ENCODE results near the gene TM4SF18.

TM4SF18 gene

DNA sequence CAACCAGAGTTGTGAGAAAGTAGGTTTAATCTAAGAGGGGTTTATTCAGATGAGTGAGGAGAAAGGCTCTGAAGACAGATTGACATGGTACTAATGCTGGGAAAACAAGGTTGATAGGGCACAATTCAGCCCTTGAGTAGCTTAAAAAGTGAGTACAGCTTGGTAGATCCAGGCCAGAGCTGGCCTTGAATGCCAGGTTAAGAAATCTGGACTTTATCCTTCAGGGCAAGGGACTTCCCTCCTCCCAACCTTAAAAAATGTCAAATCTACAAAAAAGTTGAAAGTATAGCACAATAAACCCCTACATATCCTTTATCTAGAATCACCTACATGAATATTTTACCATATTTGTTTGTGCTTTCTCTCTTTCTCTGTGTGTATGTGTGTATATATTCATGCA is 7.9 kb downstream of the TM4SF18 start:
- DNase-seq: no peak

DNA sequence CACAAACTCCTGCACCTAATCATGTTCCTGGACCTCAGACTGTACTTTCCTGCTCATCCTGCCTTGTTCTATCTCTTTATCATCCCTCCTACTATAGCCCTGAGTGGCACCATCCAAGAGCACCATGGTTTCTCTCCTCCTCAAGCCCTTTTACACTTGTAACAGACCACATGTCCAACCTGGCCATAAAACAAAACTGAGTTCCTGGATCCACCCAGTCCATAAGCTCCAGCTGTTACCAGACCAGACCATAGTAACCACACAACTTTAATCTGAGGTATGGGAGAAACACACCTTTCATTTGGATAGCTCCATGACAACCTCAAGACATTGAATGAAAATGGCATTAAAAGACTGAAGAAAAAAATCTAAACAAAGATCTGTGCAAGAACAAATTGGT is 9.1 kb downstream of the TM4SF18 start:
- DNase-seq: no peak

DNA sequence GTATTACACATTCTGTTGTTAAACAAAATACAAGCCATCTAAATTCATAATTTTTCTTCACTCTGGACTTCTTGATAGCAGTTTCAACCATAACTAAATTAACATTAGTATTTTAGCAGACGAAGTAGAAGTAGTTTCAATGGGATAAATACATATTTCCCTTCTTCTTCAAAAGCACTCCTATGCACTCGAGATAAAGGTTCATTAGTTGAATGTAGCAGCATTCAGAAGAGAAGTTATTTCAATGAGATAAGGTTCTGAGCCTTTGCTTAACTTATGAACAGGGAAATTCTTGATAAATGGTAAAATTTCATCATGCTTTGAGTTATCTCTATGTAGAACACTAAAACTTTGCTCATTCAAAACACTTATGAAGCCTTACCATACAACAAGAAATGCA is 11.8 kb downstream of the TM4SF18 start:
- DNase-seq: no peak

DNA sequence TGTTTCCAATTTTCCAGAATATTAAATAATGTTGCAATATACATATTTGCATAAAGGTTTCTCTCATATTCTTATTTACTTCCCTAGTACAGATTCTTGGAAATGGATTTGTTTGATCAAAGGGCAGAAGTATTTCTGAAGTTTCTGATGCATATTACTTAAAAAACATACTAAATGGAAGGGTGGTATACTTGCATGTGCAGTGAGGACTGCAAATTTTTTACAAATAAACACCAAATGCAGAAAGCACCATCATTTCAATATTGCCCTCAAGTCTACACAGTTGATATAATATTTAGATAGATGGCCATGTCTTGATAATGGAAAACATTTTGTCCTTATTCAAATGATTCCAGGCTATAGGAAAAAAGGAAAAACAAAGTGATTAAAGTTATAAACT is 12.3 kb downstream of the TM4SF18 start:
- no peak for DNase-seq

DNA sequence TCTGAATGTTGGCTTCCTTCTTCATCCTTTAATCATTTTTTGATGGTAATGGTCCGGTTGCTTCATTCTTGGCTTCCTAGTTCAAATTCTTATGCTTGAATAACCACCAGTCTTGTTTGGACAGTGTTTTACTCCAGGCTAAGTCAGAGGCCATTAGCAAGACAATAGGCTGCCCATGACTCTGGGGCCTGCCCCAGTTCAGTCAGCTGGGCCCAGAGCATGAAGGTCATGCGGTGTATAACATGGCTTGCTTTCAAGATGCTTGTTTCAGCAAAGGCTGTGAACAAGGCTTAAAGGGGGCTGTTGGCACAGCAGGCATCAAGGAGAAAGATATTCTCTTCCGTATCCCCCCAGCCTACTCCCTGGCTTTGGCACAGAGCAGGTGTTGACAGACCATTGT is 13.7 kb downstream of the TM4SF18 start:
- no peak for DNase-seq

DNA sequence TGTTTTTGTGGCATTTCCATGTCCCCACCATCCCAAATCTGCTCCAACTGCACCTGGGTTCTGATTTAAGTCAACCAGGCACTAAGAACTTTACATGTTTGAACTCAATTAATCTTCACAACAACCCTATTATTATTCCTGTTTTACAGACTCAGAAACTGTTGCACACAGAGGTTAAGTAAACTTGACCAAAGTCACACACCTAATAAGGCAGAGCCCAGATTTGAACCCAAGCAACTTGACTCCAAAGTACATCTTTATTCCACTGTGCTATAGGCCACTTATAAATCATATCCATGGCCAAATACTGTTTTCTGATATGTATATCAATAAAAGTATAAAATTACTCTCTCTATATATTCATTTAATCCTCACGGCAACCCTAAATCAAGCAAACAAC is 16.4 kb downstream of the TM4SF18 start:
- no peak for DNase-seq

DNA sequence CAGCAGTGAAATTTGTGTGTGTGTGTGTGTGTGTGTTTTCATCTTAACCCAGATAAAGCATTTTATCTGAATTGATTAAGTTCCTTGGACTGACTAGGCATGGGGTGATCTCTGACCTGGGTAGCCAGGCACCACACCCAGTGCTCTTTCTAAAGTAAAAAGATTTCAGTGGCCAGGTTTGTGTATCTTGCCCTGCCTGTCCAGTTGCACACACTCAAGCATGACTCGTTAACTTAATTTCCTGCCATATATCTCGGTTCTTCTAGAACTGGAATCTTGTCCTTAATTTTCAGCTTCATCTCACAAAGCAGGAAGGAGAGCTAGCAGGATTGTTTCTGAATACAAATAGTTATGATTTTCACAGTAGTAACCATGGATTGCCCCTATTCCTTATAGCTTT is 17.0 kb downstream of the TM4SF18 start:
- no peak for DNase-seq

DNA sequence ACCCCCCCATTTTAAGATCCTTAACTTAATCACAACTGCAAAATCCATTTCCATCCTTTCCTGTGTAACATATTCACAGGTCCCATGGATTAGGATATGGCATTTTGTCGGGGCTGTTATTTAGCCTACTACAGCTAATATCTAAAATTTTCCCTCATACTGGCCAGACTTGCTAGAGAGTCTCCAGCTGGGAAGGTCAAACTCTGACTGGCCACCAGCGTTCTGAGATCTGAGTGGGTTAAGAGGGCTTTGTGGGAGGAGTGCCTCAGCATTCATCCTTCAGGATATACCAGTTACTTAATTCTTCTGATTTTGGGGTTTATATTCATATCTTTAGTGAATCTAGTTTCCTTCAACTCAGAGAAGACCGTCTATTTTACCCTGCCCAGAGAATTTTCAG is 17.7 kb downstream of the TM4SF18 start:
- DNase-seq: no peak

DNA sequence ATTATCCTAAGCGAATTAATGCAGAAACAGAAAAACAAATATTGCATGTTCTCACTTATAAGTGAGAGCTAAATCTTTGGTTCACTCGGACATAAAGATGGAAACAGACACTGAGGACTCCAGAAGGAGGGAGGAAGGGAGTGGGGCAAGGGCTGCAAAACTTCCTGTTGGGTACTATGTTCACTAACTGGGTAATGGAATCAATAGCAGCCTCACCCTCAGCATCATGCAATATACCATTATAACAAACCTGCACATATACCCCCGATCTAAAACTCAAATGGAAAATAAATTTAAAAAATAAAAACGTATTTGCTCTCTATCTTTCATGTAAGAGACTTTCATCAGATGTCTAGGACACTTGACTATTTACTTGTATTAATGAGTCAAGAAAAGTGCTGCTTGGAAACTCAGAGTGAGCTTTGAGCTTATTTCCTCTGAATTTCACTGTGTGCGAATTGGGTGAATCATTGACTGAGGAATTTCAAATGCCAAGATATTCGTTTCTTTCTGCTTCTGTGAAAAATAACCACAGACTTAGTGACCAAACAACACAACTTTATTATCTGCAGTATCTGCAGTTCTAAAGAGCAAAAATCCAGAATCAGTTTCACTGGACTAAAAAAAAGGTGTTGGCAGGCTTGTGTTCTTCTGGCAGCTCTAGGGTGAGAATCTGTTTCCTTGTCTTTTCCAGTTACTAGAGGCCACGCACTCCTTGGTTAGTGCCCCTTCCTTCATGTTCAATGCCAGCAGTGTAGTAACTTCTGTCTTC is 18.4 kb downstream of the TM4SF18 start:
- DNase-seq: no peak

DNA sequence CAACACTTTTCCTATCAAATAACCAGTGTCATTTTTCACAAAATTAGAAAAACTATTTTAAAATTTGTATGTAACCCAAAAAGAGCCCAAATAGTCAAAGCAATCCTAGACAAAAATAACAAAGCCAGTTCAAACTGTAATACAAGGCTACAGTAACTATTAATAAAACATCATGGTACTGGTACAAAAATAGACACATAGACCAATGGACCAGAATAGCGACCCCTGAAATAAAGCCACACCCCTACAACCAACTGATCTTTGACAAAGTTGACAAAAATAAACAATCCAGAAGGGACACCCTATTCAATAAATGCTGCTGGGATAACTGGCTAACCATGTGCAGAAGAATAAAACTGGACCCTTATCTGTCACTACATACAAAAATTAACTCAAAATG is 19.9 kb downstream of the TM4SF18 start:
- no peak for DNase-seq

DNA sequence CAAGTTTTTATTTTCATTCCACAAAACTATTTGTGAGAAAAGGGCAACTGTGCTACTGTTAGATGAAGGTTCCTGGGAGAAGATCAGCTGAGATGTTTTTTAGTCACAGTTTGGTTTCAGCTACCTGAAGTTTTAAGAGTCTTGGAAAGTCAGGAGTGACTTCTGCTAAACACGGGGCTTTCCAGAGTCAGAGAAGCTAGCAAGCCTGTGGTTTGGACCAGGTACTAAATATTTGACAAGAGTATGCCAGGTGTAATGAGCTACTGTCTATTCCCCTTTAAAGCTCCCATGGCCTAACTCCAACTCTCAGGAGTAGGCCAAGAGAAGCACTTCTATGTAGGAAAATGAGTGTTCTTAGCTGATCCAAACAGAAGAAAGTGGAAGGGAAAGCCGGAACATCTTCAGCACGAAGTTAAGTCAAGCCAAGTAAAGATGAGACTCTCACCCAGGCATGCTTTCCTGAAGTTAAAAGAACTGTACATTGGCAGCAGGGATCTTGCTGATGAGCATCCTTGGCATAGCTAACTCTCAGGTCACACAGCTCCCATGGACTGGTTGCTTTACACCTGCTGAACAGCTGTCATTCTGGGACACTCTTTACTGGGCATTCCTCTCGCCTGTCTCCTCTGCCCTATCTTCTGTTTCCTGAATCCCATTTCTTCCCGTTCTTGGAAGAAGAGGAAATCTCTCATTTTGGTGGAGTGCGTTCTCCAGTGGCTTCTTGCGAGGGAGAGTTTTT is 22.5 kb downstream of the TM4SF18 start:
- DNase-seq: no peak

DNA sequence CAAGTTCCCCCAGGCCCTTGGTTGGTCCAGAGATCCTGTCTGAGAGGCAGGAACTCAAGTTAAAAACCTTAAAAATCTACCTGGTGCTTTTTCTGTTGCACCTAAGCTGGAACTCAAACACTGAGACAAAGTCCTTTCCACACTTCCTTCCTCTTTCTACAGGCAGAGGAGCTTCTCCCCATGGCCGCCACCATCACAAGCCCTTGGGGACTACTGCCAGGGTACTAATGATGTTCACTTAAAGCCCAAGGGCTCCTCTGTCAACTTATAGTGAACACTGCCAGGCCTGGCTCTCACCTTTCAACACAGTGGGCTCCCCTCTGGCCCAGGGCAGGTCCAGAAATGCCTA is 26.0 kb downstream of the TM4SF18 start:
- DNase-seq: no peak

DNA sequence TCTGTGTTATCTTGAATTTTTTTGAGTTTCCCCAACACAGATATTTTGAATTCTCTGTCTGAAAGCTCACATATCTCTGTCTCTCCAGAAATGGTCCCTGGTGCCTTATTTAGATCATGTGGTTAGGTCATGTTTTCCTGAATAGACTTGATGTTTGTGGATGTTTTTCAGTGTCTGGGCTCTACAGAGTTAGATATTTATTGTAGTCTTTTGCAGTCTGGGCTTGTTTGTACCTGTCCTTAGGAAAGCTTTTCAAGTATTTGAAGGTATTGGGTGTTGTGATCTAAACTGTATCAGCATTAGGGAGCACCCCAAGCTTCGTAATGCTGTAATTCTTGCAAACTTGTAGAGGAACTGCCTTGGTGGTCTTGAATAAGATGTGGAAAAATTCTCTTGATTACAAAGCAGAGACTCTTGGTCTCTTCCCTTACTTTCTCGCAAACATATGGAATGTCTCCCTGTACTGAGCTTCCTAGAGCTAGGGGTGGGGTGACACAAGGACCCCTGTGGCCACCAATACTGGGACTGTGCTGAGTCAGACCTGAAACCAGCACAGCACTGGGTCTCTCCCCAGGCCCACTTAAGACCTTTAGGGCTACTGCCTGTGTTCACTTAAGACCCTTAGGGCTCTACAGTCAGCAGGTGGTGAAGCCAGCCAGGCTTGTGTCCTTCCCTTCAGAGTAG is 26.5 kb downstream of the TM4SF18 start:
- DNase-seq: no peak

DNA sequence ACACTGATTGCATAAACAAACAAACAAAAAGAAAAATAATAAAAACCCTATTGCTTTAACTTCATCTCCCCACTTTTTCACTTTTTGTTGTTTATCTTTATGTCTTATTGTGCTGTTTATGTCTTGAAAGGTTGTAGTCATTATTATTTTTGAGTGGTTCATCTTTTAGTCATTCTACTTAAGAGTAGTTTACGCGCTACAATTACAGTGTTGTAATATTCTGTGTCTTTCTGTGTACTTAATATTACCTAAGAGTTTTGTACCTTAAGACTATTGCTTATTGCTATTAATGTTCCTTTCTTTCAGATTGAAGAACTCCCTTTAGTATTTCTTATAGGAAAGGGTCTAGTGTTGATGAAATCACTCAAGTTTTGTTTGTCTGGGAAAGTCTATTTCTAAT is 28.1 kb downstream of the TM4SF18 start:
- no peak for DNase-seq

DNA sequence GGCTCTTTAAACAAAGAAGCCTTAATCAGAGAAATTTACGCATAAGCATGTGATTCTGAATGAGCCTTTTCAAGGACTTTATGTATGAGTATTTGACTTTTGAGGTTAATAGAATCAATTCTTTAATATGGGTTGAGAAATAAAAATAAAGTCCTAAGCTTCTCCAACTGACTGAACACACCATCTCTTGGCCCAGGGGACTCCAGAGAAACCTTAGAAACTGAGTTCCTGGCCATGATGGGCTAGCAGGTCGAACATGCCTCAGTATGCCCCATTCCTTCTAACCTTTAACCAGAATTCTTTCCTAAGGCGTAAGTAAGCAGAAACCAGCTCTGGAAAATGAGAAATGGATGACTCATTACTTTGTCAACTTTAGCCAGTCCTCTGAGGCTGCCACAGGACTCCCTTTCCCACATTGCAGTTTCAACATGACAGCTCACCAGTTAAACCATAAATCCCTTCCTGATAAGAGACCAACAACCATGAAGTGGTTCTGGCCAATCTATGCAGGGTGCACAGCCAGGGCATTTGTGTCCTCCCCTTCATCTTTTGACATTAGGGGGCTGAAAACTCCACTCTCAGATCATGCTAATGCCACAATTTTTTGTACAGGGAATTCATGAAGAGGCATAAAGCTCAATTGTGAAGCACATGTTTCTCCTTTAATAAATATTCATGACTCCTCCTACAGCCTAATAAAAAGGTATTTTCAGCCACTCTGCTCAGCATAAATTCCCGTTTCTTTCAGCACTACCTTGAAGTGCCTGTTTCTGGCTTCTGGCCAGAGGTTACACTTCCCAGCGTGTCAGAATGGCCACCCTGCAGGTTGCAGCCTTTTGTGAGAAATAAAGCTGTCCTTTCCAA is 33.3 kb downstream of the TM4SF18 start:
- DNase-seq: peak; percentile 38

DNA sequence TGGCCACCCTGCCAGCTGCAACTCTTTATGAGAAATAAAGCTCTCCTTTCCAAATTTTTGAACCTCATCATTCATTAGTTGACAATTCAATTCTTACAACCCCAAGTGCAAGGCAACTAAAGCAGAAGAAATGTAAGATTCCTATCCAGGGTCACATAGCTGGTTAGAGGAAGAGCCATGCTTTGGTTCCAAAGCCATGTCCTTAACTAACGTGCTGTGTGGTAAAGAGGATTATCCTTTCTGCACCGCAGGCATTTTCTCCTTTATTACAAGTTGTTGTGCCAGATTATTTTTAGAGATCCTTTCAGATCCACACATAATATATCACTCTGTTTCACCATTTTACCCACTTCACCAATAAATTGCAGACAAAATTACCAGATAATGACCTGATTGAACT is 36.5 kb downstream of the TM4SF18 start:
- DNase-seq: no peak

DNA sequence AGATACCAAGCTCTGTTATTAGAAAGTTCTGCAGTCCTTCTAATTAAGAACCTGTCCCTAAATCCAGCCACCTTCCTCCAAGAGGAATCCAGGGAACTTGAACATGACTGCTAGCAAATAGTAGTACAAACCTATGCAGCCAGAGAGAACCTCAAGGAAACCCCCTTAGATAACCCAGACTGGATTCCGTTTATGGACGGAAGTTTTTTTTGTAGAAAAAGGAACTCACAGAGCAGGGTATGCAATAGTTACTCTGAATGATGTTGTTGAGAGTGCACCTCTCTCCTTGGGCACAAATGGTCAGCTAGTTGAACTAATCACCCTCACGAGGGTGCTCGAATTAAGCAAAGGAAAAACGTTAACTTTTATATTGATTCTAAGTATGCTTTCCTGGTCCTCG is 40.8 kb downstream of the TM4SF18 start:
- no peak for DNase-seq

DNA sequence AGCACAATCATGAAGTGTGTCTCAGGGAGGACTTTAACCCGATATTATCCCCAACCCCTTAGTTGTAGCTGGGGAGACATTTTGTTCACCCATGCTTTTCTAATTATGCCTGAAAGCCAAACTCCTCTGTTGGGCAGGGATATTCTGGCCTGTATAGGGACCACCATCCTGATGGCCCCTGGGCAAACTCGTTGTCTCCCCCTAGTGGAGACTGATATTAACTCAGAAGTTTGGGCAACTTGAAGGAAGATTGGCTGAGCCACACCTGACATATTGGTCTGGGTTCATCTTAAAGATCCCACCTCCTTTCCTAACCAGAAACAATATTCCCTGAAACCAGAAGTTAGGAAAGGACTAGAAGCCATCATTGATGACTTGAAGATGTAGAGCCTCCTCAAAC is 42.3 kb downstream of the TM4SF18 start:
- no peak for DNase-seq

DNA sequence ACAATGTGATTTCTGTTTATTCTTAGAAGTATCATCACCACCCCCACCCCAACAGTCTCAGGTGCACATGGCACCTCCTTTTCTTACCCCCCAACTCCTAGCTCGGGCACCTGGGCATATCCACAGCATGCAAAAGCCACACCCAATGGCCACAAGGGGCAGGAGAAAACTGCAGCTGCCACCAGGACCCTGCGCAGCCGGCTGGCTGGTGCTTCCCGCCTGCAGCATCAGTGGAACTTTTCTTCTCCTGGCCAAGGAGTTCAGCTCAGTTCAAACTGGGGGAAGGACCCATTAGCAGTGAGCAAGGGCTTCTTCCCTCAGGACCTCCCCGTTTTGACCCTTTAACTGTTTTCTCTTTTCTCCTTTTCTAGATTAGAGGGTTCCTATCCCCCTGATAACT is 44.8 kb downstream of the TM4SF18 start:
- DNase-seq: no peak

DNA sequence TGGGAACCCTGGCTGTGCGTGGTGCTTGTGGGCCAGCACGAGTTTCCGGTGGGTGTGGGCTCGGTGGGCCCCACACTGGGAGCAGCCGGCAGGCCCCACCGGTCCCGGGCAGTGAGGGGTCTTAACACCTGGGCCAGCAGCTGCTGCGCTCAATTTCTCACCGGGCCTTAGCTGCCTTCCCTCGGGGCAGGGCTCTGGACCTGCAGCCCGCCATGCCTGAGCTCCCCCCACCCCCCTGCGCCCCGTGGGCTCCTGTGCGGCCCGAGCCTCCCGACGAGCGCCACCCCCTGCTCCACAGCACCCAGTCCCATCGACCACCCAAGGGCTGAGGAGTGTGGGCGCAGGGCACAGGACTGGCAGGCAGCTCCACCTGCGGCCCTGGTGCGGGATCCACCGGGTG is 49.4 kb downstream of the TM4SF18 start:
- no peak for DNase-seq

DNA sequence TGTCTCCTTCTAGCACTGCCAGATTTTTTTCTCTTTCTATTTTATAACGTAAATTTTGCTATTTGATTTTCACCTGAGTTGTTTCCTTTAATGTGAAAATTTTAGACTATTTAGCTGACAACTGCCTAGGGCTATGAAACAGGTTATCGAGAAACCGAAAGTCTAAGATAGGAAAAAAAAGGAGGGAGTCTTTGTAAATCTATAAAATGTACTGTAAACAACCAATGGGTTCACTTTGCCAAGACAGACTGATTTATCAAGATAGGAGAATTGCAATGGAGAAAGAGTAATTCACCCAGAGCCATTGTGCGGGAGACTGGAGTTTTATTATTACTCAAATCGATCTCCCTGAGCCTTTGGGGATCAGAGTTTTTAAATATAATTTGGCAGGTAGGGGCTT is 50.0 kb downstream of the TM4SF18 start:
- no peak for DNase-seq

DNA sequence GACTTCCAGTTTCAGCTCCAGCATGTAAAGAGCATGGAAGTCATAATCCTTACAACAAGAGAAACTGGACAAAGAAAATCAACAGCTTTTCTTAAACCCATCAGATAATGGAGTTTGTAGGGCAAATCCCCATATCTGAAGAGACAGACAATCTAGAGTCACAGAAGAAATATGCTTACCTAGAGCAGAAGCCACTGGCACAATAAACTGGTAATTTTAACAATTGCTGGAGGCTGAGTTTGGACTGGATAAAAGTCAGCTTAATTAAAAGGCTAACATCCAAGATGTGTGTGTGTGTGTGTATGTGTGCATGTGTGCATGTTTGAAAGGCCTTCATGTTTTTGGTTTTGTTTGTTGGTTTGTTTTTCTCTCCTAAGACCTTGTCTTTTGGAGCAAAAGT is 50.6 kb downstream of the TM4SF18 start:
- no peak for DNase-seq

DNA sequence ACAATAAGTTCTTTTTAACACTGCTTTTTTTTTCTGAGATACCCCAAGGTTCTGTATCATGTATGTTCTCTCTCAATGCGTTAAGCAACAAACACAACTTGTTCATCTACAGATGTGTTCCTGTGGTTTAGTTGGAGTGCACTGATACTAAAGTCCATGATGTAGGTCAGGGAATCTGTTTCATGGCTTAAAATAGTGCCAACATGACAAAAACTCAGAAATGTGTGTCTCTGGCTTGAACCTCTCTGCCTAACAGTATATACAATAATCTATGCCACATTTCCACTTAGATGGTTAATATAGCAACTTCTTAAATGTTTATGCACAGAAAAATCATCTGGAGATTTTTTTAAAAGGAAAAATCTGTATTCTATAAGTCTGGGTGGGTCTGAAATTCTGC is 51.1 kb downstream of the TM4SF18 start:
- no peak for DNase-seq

All from T1000 (cell line).